Stomach (tissue), 4 donors: ENCODE data around the gene TSPAN32.

Experiments used
- EP300 ChIP-seq: sonication (generic); formaldehyde crosslinking; IDR thresholded peaks from one replicate; pipeline ENCODE4 v1.6.1; 2017; ENCODE audit warnings: antibody characterized with exemption
- POLR2AphosphoS5 ChIP-seq, 3 donors: sonication (generic); formaldehyde crosslinking; IDR thresholded peaks; one replicate each; pipeline ENCODE4 v1.6.1; 2016; ENCODE audit warnings: antibody characterized with exemption in 3 of 3
- TF ChIP-seq, protein P1 (sequence below), 7 experiments: fragments of 450-650 bp in 4 of 7; fragments of 200-600 bp in 3 of 7; sonication (generic) in 3 of 7; IDR thresholded peaks; one replicate each; pipeline ENCODE4 v1.5.1; 2016 to 2019; ENCODE audit warnings: antibody characterized with exemption in 7 of 7, control low read depth in 2 of 7, mild to moderate bottlenecking in 1 of 7

DNA sequence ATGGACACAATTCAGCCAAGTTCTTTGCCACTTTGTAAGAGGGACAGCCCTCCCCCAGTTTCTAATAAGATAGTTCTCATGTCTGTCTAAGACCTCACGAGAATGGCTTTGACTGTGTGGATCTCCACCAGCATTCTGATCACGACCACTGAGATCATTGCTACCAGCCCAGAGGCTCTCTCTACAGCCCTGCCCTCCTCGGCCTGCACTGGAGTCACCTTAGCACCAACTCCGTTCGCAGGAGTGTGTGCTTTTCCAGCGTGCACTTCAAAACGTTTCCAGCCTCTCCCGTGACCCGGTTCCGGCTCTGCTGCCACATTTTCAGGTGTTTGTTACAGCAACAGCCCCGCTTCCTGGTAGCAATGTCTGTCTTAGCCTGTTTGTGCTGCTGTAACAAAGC, 26.2 kb downstream of the TSPAN32 start:
- TF ChIP-seq, protein P1, sequence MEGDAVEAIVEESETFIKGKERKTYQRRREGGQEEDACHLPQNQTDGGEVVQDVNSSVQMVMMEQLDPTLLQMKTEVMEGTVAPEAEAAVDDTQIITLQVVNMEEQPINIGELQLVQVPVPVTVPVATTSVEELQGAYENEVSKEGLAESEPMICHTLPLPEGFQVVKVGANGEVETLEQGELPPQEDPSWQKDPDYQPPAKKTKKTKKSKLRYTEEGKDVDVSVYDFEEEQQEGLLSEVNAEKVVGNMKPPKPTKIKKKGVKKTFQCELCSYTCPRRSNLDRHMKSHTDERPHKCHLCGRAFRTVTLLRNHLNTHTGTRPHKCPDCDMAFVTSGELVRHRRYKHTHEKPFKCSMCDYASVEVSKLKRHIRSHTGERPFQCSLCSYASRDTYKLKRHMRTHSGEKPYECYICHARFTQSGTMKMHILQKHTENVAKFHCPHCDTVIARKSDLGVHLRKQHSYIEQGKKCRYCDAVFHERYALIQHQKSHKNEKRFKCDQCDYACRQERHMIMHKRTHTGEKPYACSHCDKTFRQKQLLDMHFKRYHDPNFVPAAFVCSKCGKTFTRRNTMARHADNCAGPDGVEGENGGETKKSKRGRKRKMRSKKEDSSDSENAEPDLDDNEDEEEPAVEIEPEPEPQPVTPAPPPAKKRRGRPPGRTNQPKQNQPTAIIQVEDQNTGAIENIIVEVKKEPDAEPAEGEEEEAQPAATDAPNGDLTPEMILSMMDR (IDR thresholded peaks at IDR 0.05) = no peak
- TF ChIP-seq EP300 (no peak), POLR2AphosphoS5 (IDR thresholded peaks at IDR 0.05) (no peak)
